HCT116 (cell line): ENCODE data around the gene RNF126. TPM values are rescaled to one million over a fixed set of nuclear protein-coding genes. Genes with fewer than 3 reads are reported as not detected.

Source experiments
- ATAC-seq: fragments of 200-7000 bp; cut with Tn5 transposase; 2 replicates; pipeline ENCODE4 v1.9.1; 2020; ENCODE audit warnings: mild to moderate bottlenecking, moderate library complexity
- BruUV-seq: library from RNA; stranded (reverse); fragments of 400-500 nt; replicated peaks from 2 replicates; lab custom pipeline; 2021; lab: Mats Ljungman, UMichigan
- CTCF ChIA-PET: fragments of 300-600 bp; sonication (Branson Sonifier 250); formaldehyde crosslinking; loops from one replicate; lab custom pipeline; 2021; ENCODE audit warnings: antibody characterized with exemption; lab: Charles Lee
- POLR2A ChIA-PET: fragments of 300-600, 350-600 bp; sonication (Branson Sonifier 250); formaldehyde crosslinking; loops from one replicate; lab custom pipeline; 2021; ENCODE audit warnings: antibody characterized with exemption; lab: Charles Lee
- RAD21 ChIA-PET, 2 experiments: fragments of 300-600 bp; sonication (Branson Sonifier 250); formaldehyde crosslinking; loops; one replicate each; lab custom pipeline; 2023; ENCODE audit warnings: low total read pairs in 2 of 2; ENCODE audit not compliant: uncharacterized antibody in 2 of 2, unreplicated experiment in 2 of 2, low non-redundant PET in 1 of 2; lab: Charles Lee
- DNase-seq: peaks from one replicate; pipeline ENCODE4 v3.0.0-alpha.2; 2010; ENCODE audit warnings: low read depth, low spot score
- H2AFZ ChIP-seq: fragments of 200-600 bp; shearing (Covaris generic), sonication (generic); 2 replicates; pipeline ENCODE4 v1.6.1; 2017; ENCODE audit warnings: low read depth, mixed run types, mixed read lengths, antibody characterized with exemption, low read length; ENCODE audit not compliant: poor library complexity, severe bottlenecking
- H3K27ac ChIP-seq: 2 replicates; pipeline ENCODE4 v1.5.1; 2012; ENCODE audit warnings: low read depth, low read length
- H3K27me3 ChIP-seq: fragments of 200-600 bp; sonication (generic); 2 replicates; pipeline ENCODE4 v1.6.1; 2016; ENCODE audit warnings: mixed run types, low read length, mixed read lengths; ENCODE audit not compliant: insufficient read depth
- H3K36me3 ChIP-seq, 2 experiments: fragments of 200-500 bp in 1 of 2; fragments of 200-600 bp in 1 of 2; sonication (Bioruptor generic) in 1 of 2; sonication (generic) in 1 of 2; 2 replicates each; pipeline versions ENCODE4 v1.5.1 to v1.6.1; 2014 to 2016; ENCODE audit warnings: low read length in 2 of 2, inconsistent platforms in 1 of 2, mixed read lengths in 1 of 2, mixed run types in 1 of 2; ENCODE audit not compliant: insufficient read depth in 2 of 2, control insufficient read depth in 1 of 2
- H3K4me1 ChIP-seq, 2 experiments: fragments of 200-600 bp in 1 of 2; sonication (generic) in 1 of 2; 2 replicates each; pipeline versions ENCODE4 v1.5.1 to v1.6.1; 2012 to 2017; ENCODE audit warnings: low read length in 2 of 2, inconsistent platforms in 1 of 2, mild to moderate bottlenecking in 1 of 2, mixed read lengths in 1 of 2, mixed run types in 1 of 2, moderate library complexity in 1 of 2; ENCODE audit not compliant: insufficient read depth in 2 of 2, control insufficient read depth in 1 of 2
- H3K4me2 ChIP-seq: fragments of 200-600 bp; sonication (generic); 2 replicates; pipeline ENCODE4 v1.6.1; 2017; ENCODE audit warnings: mixed run types, low read length, mixed read lengths
- H3K4me3 ChIP-seq, 2 experiments: fragments of 200-600 bp in 1 of 2; sonication (generic) in 1 of 2; replicated peaks in 1 of 2; 2 replicates each; pipeline ENCODE4 v1.5.1; 2011 to 2016; ENCODE audit warnings: low read length in 2 of 2, control low read depth in 1 of 2, low read depth in 1 of 2, mild to moderate bottlenecking in 1 of 2, mixed read lengths in 1 of 2, mixed run types in 1 of 2
- H3K79me2 ChIP-seq: fragments of 200-600 bp; sonication (generic); 2 replicates; pipeline ENCODE4 v1.6.1; 2017; ENCODE audit warnings: mild to moderate bottlenecking, mixed run types, low read length, moderate library complexity, mixed read lengths; ENCODE audit not compliant: insufficient read depth
- H3K9ac ChIP-seq: fragments of 200-600 bp; sonication (generic); 2 replicates; pipeline ENCODE4 v1.6.1; 2016; ENCODE audit warnings: low read length, mixed read lengths
- H3K9me2 ChIP-seq: fragments of 200-600 bp; sonication (generic), shearing (Covaris generic); 2 replicates; pipeline ENCODE4 v1.6.1; 2017; ENCODE audit warnings: mixed run types, mild to moderate bottlenecking, moderate library complexity; ENCODE audit not compliant: insufficient read depth
- H3K9me3 ChIP-seq, 2 experiments: fragments of 200-500 bp in 1 of 2; fragments of 200-600 bp in 1 of 2; sonication (Bioruptor generic) in 1 of 2; sonication (generic) in 1 of 2; 2 replicates each; pipeline ENCODE4 v1.6.1; 2014 to 2017; ENCODE audit warnings: low read length in 2 of 2, mixed read lengths in 2 of 2, inconsistent platforms in 1 of 2, low read depth in 1 of 2, mild to moderate bottlenecking in 1 of 2, mixed run types in 1 of 2, moderate library complexity in 1 of 2; ENCODE audit not compliant: control insufficient read depth in 1 of 2, insufficient read depth in 1 of 2
- H4K20me1 ChIP-seq: fragments of 200-600 bp; sonication (generic), shearing (Covaris generic); 2 replicates; pipeline ENCODE4 v1.6.1; 2017; ENCODE audit warnings: mixed run types, mild to moderate bottlenecking, moderate library complexity; ENCODE audit not compliant: insufficient read depth
- CBX3 ChIP-seq: IDR thresholded peaks from 2 replicates; pipeline ENCODE4 v1.6.1; 2012; ENCODE audit warnings: low read depth
- CEBPB ChIP-seq: IDR thresholded peaks from 2 replicates; pipeline ENCODE4 v1.6.1; 2012; ENCODE audit warnings: low read depth
- CTCF ChIP-seq, 3 experiments: fragments of 200-600 bp in 1 of 3; sonication (generic) in 1 of 3; IDR thresholded peaks in 2 of 3; conservative IDR thresholded peaks in 1 of 3; 2 replicates each; pipeline ENCODE4 v1.5.1; 2012 to 2017; ENCODE audit warnings: low read depth in 2 of 3, low read length in 2 of 3, antibody characterized with exemption in 1 of 3, borderline replicate concordance in 1 of 3, control low read depth in 1 of 3, mild to moderate bottlenecking in 1 of 3, mixed read lengths in 1 of 3, mixed run types in 1 of 3, moderate library complexity in 1 of 3; ENCODE audit not compliant: insufficient read depth in 1 of 3
- EZH2 ChIP-seq: fragments of 200-600 bp; sonication (generic); IDR thresholded peaks from 2 replicates; pipeline ENCODE4 v1.6.1; 2017; ENCODE audit warnings: antibody characterized with exemption, mixed run types
- SRF ChIP-seq: IDR thresholded peaks from 2 replicates; pipeline ENCODE4 v1.6.1; 2012; ENCODE audit warnings: low read depth
- YY1 ChIP-seq: IDR thresholded peaks from 2 replicates; pipeline ENCODE4 v1.6.1; 2011; ENCODE audit warnings: low read length, low read depth, moderate library complexity, mild to moderate bottlenecking; ENCODE audit not compliant: insufficient replicate concordance; ENCODE audit errors: extremely low read depth
- ZBTB33 ChIP-seq: IDR thresholded peaks from 2 replicates; pipeline ENCODE4 v1.6.1; 2011; ENCODE audit warnings: mild to moderate bottlenecking, low read length, moderate library complexity; ENCODE audit not compliant: insufficient replicate concordance; ENCODE audit errors: extremely low read depth
- ZFX ChIP-seq: fragments of 450-650 bp; IDR thresholded peaks from 2 replicates; pipeline ENCODE4 v1.6.1; 2017
- intact Hi-C: fragments of 100-400 bp; cut with micrococcal nuclease; formaldehyde crosslinking; loops from 2 replicates; pipeline ENCODE4 v1.10.0; 2022
- total RNA-seq: library from RNA; stranded (reverse); gene quantifications from one replicate; pipeline ENCODE4 v1.2.1, GENCODE V29; 2021; ENCODE audit not compliant: unreplicated experiment
- TF ChIP-seq, protein P1 (sequence below): IDR thresholded peaks from 2 replicates; pipeline ENCODE4 v1.6.1; 2012; ENCODE audit warnings: low read depth

RNF126 gene
- total RNA-seq, 1 experiment from 2014 or later: 93.8 TPM

- TF ChIP-seq ZFX (no peak), CEBPB (no peak), CBX3 (no peak), ZBTB33 (no peak), CTCF (IDR thresholded peaks at IDR 0.05 in 2 of 3, conservative IDR thresholded peaks at IDR 0.05 in 1 of 3; ENCODE audit: borderline replicate concordance in 1 of 3, insufficient read depth in 1 of 3, low read depth in 2 of 3, low read length in 2 of 3) (no peak), SRF (no peak), YY1 (no peak), EZH2 (no peak)
- TF ChIP-seq, protein P1, sequence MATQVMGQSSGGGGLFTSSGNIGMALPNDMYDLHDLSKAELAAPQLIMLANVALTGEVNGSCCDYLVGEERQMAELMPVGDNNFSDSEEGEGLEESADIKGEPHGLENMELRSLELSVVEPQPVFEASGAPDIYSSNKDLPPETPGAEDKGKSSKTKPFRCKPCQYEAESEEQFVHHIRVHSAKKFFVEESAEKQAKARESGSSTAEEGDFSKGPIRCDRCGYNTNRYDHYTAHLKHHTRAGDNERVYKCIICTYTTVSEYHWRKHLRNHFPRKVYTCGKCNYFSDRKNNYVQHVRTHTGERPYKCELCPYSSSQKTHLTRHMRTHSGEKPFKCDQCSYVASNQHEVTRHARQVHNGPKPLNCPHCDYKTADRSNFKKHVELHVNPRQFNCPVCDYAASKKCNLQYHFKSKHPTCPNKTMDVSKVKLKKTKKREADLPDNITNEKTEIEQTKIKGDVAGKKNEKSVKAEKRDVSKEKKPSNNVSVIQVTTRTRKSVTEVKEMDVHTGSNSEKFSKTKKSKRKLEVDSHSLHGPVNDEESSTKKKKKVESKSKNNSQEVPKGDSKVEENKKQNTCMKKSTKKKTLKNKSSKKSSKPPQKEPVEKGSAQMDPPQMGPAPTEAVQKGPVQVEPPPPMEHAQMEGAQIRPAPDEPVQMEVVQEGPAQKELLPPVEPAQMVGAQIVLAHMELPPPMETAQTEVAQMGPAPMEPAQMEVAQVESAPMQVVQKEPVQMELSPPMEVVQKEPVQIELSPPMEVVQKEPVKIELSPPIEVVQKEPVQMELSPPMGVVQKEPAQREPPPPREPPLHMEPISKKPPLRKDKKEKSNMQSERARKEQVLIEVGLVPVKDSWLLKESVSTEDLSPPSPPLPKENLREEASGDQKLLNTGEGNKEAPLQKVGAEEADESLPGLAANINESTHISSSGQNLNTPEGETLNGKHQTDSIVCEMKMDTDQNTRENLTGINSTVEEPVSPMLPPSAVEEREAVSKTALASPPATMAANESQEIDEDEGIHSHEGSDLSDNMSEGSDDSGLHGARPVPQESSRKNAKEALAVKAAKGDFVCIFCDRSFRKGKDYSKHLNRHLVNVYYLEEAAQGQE: no peak
- ChIA-PET RAD21 (no interaction called here), CTCF (no interaction called here), POLR2A (no interaction called here)
- Histone ChIP-seq H3K27me3 (no peaks in the 10 kb centered on the region), H2AFZ (no peak overlapping the region), H3K36me3 (peaks cover 0 to 42% of the 10 kb centered on the region in 2 experiments; a peak in 2 of 4 replicates), H3K4me2 (no peak overlapping the region), H3K27ac (no peak overlapping the region), H3K4me3 (no peak overlapping the region), H3K9ac (no peak overlapping the region), H4K20me1 (no peaks in the 10 kb centered on the region), H3K4me1 (peaks cover 4 to 11% of the 10 kb centered on the region in 2 experiments; a peak in 3 of 4 replicates), H3K9me3 (no peaks in the 10 kb centered on the region), H3K79me2 (no peaks in the 10 kb centered on the region), H3K9me2 (no peaks in the 10 kb centered on the region)
- DNase-seq (no peak), ATAC-seq (no peak)
- intact Hi-C loops: no loop called here
- no TSS peak for BruUV-seq
Measured at GRCh38 chr19:619286-620002, 43.6 kb downstream of the RNF126 start.
